GM19467 (cell line): ENCODE data around the gene FYB1.

Experiments used
- ATAC-seq: cut with Tn5 transposase; IDR thresholded peaks from one replicate; pipeline ENCODE4 v1.9.1; 2021; ENCODE audit warnings: mild to moderate bottlenecking, moderate library complexity; ENCODE audit not compliant: unreplicated experiment

FYB1 gene

GRCh38 chr5:39099831-39100230 is 119.5 kb downstream of the FYB1 start:
- no peak for ATAC-seq

GRCh38 chr5:39093352-39093751 is 126.0 kb downstream of the FYB1 start:
- ATAC-seq = no peak

- ATAC-seq = no peak
Measured at GRCh38 chr5:39092581-39093351, 126.6 kb downstream of the FYB1 start.

- no peak for ATAC-seq
Measured at GRCh38 chr5:39091940-39092580, 127.3 kb downstream of the FYB1 start.

- no peak for ATAC-seq
Measured at GRCh38 chr5:39083968-39084367, 135.4 kb downstream of the FYB1 start.

GRCh38 chr5:39082995-39083394 is 136.4 kb downstream of the FYB1 start:
- ATAC-seq = no peak

- ATAC-seq = peak; percentile 48
Measured at GRCh38 chr5:39080597-39081204, 138.7 kb downstream of the FYB1 start.

GRCh38 chr5:39080168-39080567 is 139.2 kb downstream of the FYB1 start:
- no peak for ATAC-seq

- no peak for ATAC-seq
Measured at GRCh38 chr5:39079147-39079546, 140.2 kb downstream of the FYB1 start.

- no peak for ATAC-seq
Measured at GRCh38 chr5:39076757-39077728, 142.3 kb downstream of the FYB1 start.

- ATAC-seq = no peak
Measured at GRCh38 chr5:39076101-39076756, 143.1 kb downstream of the FYB1 start.

GRCh38 chr5:39074017-39074814 is 145.1 kb downstream of the FYB1 start, which contains the start of gene RICTOR:
Gene RICTOR, minus strand, starts transcription at chr5:39074399. Its CDS starts 22 bp downstream, at chr5:39074377.
- ATAC-seq = peak; percentile 72

- peak; percentile 25 for ATAC-seq
Measured at GRCh38 chr5:39073767-39074016, 145.7 kb downstream of the FYB1 start.

- peak; percentile 40 for ATAC-seq
Measured at GRCh38 chr5:39072925-39073766, 146.2 kb downstream of the FYB1 start.

GRCh38 chr5:39068099-39068498 is 151.3 kb downstream of the FYB1 start:
- ATAC-seq = no peak

- no peak for ATAC-seq
Measured at GRCh38 chr5:39064450-39064849, 154.9 kb downstream of the FYB1 start.

GRCh38 chr5:39063037-39063436 is 156.3 kb downstream of the FYB1 start:
- no peak for ATAC-seq

GRCh38 chr5:39062530-39062929 is 156.8 kb downstream of the FYB1 start:
- ATAC-seq = no peak

- no peak for ATAC-seq
Measured at GRCh38 chr5:39062104-39062503, 157.3 kb downstream of the FYB1 start.
